HL-60 (cell line): ENCODE measurements around the gene HSP90AA1.

Source experiments
- CTCF ChIP-seq: IDR thresholded peaks from one replicate; pipeline ENCODE4 v1.5.1; 2011; ENCODE audit warnings: low read length, control low read depth, inconsistent platforms; ENCODE audit not compliant: insufficient read depth
- POLR2AphosphoS5 ChIP-seq: IDR thresholded peaks from 2 replicates; pipeline ENCODE4 v1.6.1; 2012; ENCODE audit warnings: low read depth
- REST ChIP-seq: IDR thresholded peaks from 2 replicates; pipeline ENCODE4 v1.6.1; 2012; ENCODE audit warnings: low read depth; ENCODE audit not compliant: insufficient replicate concordance

- no peak for TF ChIP-seq CTCF
- no peak for TF ChIP-seq POLR2AphosphoS5
- TF ChIP-seq REST = no peak
Measured at GRCh38 chr14:102066041-102066451, 20.8 kb downstream of the HSP90AA1 start.
